Endometrial microvascular endothelial cells (primary cell): ENCODE data around the gene PHAF1. TPM values are rescaled to one million over a fixed set of nuclear protein-coding genes. Genes with fewer than 3 reads are reported as not detected.

Source experiments
- in situ Hi-C: cut with HindIII; loops from 2 replicates; pipeline ENCODE4 v1.10.0; 2017; ENCODE audit warnings: low sequenced_read_pairs, low pct_unique_long_range_greater_than_20kb; ENCODE audit errors: inconsistent ontology term
- total RNA-seq: library from RNA; depleted of rRNA; stranded (reverse); fragments of >200 nt; gene quantifications from one replicate; pipeline ENCODE4 v1.2.3, GENCODE V29; 2015; ENCODE audit errors: inconsistent ontology term

Gene PHAF1
- total RNA-seq, 1 donor from 2014 or later, result 21.8 TPM

- in situ Hi-C loops, result no loop called here
Observed at GRCh38 chr16:67156143-67156844, 46.6 kb downstream of the PHAF1 start.

- in situ Hi-C loops, result no loop called here
Observed at GRCh38 chr16:67157106-67157748, 47.5 kb downstream of the PHAF1 start.

GRCh38 chr16:67157892-67158635 is 48.3 kb downstream of the PHAF1 start:
- in situ Hi-C loops, result no loop called here

GRCh38 chr16:67158637-67159600 is 49.2 kb downstream of the PHAF1 start:
- in situ Hi-C loops, result no loop called here

DNA sequence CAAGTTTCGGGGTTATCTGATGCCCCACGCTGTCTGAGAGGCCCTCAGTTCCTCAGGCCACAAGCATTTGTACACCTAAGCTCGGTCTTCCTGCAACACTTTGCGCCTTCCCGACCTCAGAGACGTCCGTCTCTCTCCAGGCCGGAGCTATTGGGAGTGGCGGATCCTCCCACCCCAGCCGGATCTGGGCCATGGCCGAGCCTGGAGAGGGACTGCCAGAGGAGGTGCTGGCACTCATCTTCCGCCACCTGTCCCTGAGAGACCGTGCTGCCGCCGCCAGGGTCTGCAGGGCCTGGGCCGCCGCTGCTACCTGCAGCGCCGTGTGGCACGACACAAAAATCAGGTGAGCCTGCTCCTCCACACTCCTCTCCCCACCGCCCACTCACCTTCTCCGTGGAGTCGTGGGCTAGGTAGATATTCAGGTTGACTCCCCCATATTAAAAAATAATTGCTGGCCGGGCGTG is 51.9 kb downstream of the PHAF1 start:
- in situ Hi-C loops, result no loop called here

- in situ Hi-C loops, result no loop called here
Observed at GRCh38 chr16:67162506-67163163, 52.9 kb downstream of the PHAF1 start.

- in situ Hi-C loops, result no loop called here
Observed at GRCh38 chr16:67163164-67163998, 53.6 kb downstream of the PHAF1 start.

GRCh38 chr16:67163999-67164558 is 54.3 kb downstream of the PHAF1 start:
- in situ Hi-C loops, result no loop called here

DNA sequence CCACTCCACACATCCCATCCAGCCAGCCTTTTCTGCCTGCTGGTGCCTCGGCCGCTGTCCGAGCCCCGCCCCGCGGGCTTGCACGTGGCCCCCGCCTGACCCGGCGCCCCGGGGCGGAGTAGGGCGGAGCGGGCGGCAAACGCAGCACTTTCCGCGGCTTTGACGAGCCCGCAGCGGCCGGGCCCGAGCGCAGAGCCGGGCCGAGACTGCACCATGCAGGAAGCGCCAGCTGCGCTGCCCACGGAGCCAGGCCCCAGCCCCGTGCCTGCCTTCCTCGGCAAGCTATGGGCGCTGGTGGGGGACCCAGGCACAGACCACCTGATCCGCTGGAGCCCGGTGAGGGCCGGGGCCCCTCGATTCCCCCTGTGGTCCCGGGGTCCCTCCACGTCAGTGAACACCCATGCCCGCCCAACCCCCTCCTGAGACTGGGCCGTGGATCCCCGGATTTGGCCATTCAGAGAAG is 54.9 kb downstream of the PHAF1 start, which contains the start of gene HSF4:
TSS of gene HSF4 (plus strand) at position 147 of the 463 bp plus-strand sequence. CDS start at position 214, 67 bp downstream.
- in situ Hi-C loops, result no loop called here

- in situ Hi-C loops, result no loop called here
Observed at GRCh38 chr16:67165121-67166078, 55.7 kb downstream of the PHAF1 start.

DNA sequence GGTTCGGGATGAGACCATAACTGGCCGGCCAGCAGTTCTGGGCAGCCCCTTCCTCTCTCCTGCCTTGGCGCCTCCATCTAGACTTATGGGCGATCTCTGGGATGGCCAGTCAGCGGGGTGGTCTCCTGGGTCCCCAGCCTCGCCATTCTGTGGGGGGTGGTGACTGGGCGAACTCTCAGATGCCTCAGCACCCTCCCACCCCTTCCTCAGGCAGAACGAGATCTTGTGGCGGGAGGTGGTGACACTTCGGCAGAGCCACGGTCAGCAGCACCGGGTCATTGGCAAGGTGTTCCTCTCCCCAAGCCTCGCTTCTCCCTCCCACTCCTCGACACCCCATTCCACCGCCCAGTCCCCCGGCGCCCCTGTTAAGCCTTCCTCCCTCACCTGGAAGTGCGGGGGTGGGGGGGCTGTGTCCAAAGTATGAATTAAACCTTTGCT is 56.4 kb downstream of the PHAF1 start:
- in situ Hi-C loops, result no loop called here

DNA sequence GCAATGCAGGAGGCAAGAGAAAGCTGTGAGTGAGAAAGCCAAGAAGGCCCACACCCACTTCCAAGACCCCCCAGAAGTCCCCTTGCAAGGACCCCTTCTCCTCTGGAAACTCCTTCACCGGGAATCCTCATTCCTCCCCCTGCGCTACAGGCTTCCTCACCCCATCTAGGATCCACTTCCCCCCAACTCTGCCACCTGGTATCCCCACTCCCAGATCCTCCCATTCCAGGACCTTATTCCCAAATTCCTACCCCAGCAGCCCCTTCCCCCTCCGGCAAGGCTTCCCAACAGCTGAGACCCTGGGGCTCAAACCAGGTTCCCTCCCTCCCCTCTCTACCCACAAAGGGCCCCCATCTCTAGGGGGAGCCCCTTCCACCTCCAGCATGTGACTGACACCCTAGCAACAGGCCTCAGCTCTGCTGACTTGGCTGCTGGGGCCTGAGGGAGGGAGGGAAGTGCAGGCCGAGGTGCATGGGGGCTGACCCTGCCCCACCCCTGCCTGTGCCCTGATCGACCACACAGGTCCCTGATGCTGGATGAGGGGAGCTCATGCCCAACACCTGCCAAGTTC is 56.9 kb downstream of the PHAF1 start:
- in situ Hi-C loops, result no loop called here

DNA sequence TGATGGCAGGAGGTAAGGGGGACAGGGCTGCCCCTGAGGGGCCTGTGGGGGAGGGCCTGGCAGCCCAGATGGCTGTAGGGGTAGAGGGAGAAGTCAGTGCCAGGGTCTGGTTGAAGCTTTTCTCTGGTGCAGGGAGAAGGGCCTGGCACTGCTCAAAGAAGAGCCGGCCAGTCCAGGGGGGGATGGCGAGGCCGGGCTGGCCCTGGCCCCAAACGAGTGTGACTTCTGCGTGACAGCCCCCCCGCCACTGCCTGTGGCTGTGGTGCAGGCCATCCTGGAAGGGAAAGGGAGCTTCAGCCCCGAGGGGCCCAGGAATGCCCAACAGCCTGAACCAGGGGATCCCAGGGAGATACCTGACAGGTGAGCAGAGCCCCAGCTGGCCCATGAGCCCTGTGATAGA is 57.8 kb downstream of the PHAF1 start:
- in situ Hi-C loops, result no loop called here

GRCh38 chr16:67169011-67169451 is 59.3 kb downstream of the PHAF1 start:
- in situ Hi-C loops, result no loop called here

DNA sequence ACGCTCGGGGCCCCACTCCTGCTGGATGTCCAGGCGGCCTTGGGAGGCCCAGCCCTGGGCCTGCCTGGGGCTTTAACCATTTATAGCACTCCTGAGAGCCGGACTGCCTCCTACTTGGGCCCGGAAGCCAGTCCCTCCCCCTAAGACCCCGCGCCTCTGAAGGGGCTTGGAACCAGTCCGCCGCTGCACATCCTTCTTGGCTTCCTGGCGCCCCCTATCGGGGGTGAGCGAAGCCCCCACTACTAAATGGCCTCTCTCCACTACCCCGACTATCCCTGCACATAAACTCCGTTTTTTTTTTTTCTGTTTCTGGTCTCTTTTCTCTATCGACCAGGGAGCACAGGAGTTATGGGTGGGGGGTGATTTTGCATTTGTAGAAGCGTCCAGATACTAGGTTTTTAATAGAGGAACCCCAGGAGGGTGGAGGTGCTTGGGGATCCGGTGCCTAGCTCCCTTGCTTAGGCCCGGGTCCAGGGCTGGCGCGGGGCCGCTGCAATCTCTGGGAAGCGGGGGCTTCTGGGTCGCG is 60.0 kb downstream of the PHAF1 start:
- in situ Hi-C loops, result no loop called here
